K562 (cell line): Measurements from ENCODE around the gene CABP4. TPM values are rescaled to one million over a fixed set of nuclear protein-coding genes. Genes with fewer than 3 reads are reported as not detected.

Source experiments
- BRD4 ChIP-seq: fragments of 200-600 bp; sonication (generic); IDR thresholded peaks from 2 replicates; pipeline ENCODE4 v1.6.1; 2017; ENCODE audit warnings: inconsistent platforms
- DIDO1 ChIP-seq: fragments of 450-650 bp; IDR thresholded peaks from 2 replicates; pipeline ENCODE4 v1.6.1; 2016; ENCODE audit warnings: low read depth, missing biosample characterization, missing genetic modification characterization
- ELF2 ChIP-seq: fragments of 250-450 bp; sonication (Bioruptor Pico); IDR thresholded peaks from 2 replicates; pipeline ENCODE4 v1.5.0; 2021; ENCODE audit warnings: mild to moderate bottlenecking
- ESRRB ChIP-seq: fragments of 250-450 bp; sonication (Bioruptor Pico); IDR thresholded peaks from 2 replicates; pipeline ENCODE4 v1.5.0; 2020; ENCODE audit warnings: mild to moderate bottlenecking, moderate library complexity, borderline replicate concordance
- FOXK2 ChIP-seq, 2 experiments: fragments of 450-650 bp; IDR thresholded peaks in 1 of 2; conservative IDR thresholded peaks in 1 of 2; 2 replicates each; pipeline ENCODE4 v1.6.1; 2016; ENCODE audit warnings: low read depth in 2 of 2, mild to moderate bottlenecking in 1 of 2
- HNRNPUL1 ChIP-seq: fragments of 200-400 bp; formaldehyde crosslinking; IDR thresholded peaks from 2 replicates; pipeline ENCODE4 v1.6.1; 2017; ENCODE audit warnings: low read length
- LARP7 ChIP-seq: fragments of 450-650 bp; IDR thresholded peaks from 2 replicates; pipeline ENCODE4 v1.6.1; 2016
- LCOR ChIP-seq: sonication (generic); formaldehyde crosslinking; IDR thresholded peaks from 2 replicates; pipeline ENCODE4 v1.8.0; 2022; ENCODE audit warnings: mild to moderate bottlenecking, missing genetic modification reagents
- NR4A1 ChIP-seq, 2 experiments: fragments of 250-450 bp in 1 of 2; fragments of 450-650 bp in 1 of 2; sonication (Bioruptor Pico) in 1 of 2; IDR thresholded peaks; 2 replicates each; pipeline versions ENCODE4 v1.4.0 to v1.6.1; 2016 to 2020; ENCODE audit warnings: mild to moderate bottlenecking in 2 of 2, missing compliant biosample characterization in 1 of 2, missing genetic modification characterization in 1 of 2, moderate library complexity in 1 of 2
- RFX5 ChIP-seq: IDR thresholded peaks from 2 replicates; pipeline ENCODE4 v1.6.1; 2011; ENCODE audit warnings: low read depth, mild to moderate bottlenecking, improper control_type of control experiment, low read length
- RNF2 ChIP-seq: sonication (generic); IDR thresholded peaks from 2 replicates; pipeline ENCODE4 v1.6.1; 2016
- SIN3A ChIP-seq, 2 experiments: fragments of 150-350 bp in 1 of 2; IDR thresholded peaks; 2 replicates each; pipeline ENCODE4 v1.6.1; 2011 to 2016; ENCODE audit warnings: borderline replicate concordance in 2 of 2, low read depth in 2 of 2, low read length in 2 of 2, mild to moderate bottlenecking in 2 of 2, moderate library complexity in 2 of 2; ENCODE audit not compliant: control insufficient read depth in 1 of 2
- SP1 ChIP-seq: sonication (generic); formaldehyde crosslinking; IDR thresholded peaks from 2 replicates; pipeline ENCODE4 v1.8.1; 2022; ENCODE audit warnings: mild to moderate bottlenecking, missing genetic modification reagents
- ZNF316 ChIP-seq: fragments of 450-650 bp; IDR thresholded peaks from 2 replicates; pipeline ENCODE4 v1.6.1; 2016
- ZNF436 ChIP-seq: fragments of 250-450, 450-650 bp; sonication (Bioruptor Pico); formaldehyde crosslinking; IDR thresholded peaks from 2 replicates; pipeline ENCODE4 v1.7.0; 2020; ENCODE audit warnings: mild to moderate bottlenecking
- ZNF511 ChIP-seq: sonication (generic); formaldehyde crosslinking; IDR thresholded peaks from 2 replicates; pipeline ENCODE4 v1.8.0; 2022; ENCODE audit warnings: mild to moderate bottlenecking, missing genetic modification reagents
- ZNF639 ChIP-seq, 2 experiments: fragments of 200-800 bp in 1 of 2; sonication (Bioruptor generic) in 1 of 2; sonication (generic) in 1 of 2; formaldehyde crosslinking in 1 of 2; IDR thresholded peaks in 1 of 2; conservative IDR thresholded peaks in 1 of 2; 2 replicates each; pipeline versions ENCODE4 v1.5.0 to v1.6.1; 2016 to 2020; ENCODE audit warnings: missing compliant biosample characterization in 1 of 2, missing genetic modification characterization in 1 of 2, missing genetic modification reagents in 1 of 2
- polyA plus RNA-seq, 8 experiments: library from polyadenylated mRNA; depleted of rRNA in 4 of 8; stranded (reverse) in 5 of 8; unstranded in 3 of 8; fragments of >200 nt; fragmentation: Nextera tagmentation in 2 of 8; fragmentation: Illumina TruSeq in 1 of 8; extraction: Ambion mirVana in 2 of 8; extraction: Trizol in 1 of 8; gene quantifications; 2 replicates each; pipeline versions ENCODE4 v1.2.1 to v1.2.3, GENCODE V29; 2011 to 2014; ENCODE audit warnings: inconsistent platforms in 1 of 8, missing spikeins in 1 of 8
- total RNA-seq, 7 experiments: library from RNA; depleted of rRNA in 6 of 7; stranded (reverse); fragments of >200 nt in 6 of 7; fragmentation: Illumina TruSeq in 2 of 7; extraction: Trizol in 2 of 7; gene quantifications; 2 replicates each; pipeline versions ENCODE4 v1.2.1 to v1.2.3, GENCODE V29; 2011 to 2021; ENCODE audit warnings: low replicate concordance in 1 of 7
- TF ChIP-seq, protein P1 (sequence below): fragments of 250-450 bp; sonication (Bioruptor Pico); IDR thresholded peaks from 2 replicates; pipeline ENCODE4 v1.4.0; 2020; ENCODE audit warnings: mild to moderate bottlenecking, moderate library complexity, borderline replicate concordance
- TF ChIP-seq, protein P2 (sequence below): fragments of 450-650 bp; IDR thresholded peaks from one replicate; pipeline ENCODE4 v1.6.1; 2018; ENCODE audit warnings: mild to moderate bottlenecking, moderate library complexity; ENCODE audit not compliant: partially characterized antibody
- TF ChIP-seq, protein P3 (sequence below): fragments of 250-450 bp; sonication (Bioruptor Pico); IDR thresholded peaks from 2 replicates; pipeline ENCODE4 v1.4.0; 2020; ENCODE audit warnings: borderline replicate concordance

CABP4 gene
- total and polyA plus RNA-seq, 9 of the 15 experiments (the other 6 are each of a cell fraction or from before 2014, with no cell fraction given), result 0.11 TPM; not detected in 8

- TF ChIP-seq, protein P1, sequence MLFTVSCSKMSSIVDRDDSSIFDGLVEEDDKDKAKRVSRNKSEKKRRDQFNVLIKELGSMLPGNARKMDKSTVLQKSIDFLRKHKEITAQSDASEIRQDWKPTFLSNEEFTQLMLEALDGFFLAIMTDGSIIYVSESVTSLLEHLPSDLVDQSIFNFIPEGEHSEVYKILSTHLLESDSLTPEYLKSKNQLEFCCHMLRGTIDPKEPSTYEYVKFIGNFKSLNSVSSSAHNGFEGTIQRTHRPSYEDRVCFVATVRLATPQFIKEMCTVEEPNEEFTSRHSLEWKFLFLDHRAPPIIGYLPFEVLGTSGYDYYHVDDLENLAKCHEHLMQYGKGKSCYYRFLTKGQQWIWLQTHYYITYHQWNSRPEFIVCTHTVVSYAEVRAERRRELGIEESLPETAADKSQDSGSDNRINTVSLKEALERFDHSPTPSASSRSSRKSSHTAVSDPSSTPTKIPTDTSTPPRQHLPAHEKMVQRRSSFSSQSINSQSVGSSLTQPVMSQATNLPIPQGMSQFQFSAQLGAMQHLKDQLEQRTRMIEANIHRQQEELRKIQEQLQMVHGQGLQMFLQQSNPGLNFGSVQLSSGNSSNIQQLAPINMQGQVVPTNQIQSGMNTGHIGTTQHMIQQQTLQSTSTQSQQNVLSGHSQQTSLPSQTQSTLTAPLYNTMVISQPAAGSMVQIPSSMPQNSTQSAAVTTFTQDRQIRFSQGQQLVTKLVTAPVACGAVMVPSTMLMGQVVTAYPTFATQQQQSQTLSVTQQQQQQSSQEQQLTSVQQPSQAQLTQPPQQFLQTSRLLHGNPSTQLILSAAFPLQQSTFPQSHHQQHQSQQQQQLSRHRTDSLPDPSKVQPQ (CRISPR knock-in tag), result no peak
- TF ChIP-seq SP1 (CRISPR knock-in tag) (peak; percentile 76), ZNF436 (CRISPR knock-in tag) (no peak), LCOR (no peak), RFX5 (no peak), SIN3A (IDR thresholded peaks at IDR 0.05; ENCODE audit: borderline replicate concordance in 2 of 2, control insufficient read depth in 1 of 2, low read depth in 2 of 2, low read length in 2 of 2) (peak; percentile 53 to 92; a peak in 3 of 4 replicates), ZNF511 (CRISPR knock-in tag) (no peak), DIDO1 (tag) (no peak), BRD4 (no peak), ZNF316 (no peak), ZNF639 (CRISPR knock-in tag; conservative IDR thresholded peaks at IDR 0.05 in 1 of 2, IDR thresholded peaks at IDR 0.05 in 1 of 2) (0 out of 4 replicates have a peak, but pooled peaks of 1 of the 2 experiments have one; percentile 29), RNF2 (no peak), FOXK2 (conservative IDR thresholded peaks at IDR 0.05 in 1 of 2, IDR thresholded peaks at IDR 0.05 in 1 of 2; ENCODE audit: low read depth in 2 of 2) (no peak), LARP7 (no peak), ESRRB (CRISPR knock-in tag) (no peak), HNRNPUL1 (no peak), NR4A1 (CRISPR knock-in tag; IDR thresholded peaks at IDR 0.05) (no peak), NR4A1 (tag; IDR thresholded peaks at IDR 0.05) (peak; percentile 72; the same call in 1 of the 2 replicates), ELF2 (no peak)
- TF ChIP-seq, protein P2, sequence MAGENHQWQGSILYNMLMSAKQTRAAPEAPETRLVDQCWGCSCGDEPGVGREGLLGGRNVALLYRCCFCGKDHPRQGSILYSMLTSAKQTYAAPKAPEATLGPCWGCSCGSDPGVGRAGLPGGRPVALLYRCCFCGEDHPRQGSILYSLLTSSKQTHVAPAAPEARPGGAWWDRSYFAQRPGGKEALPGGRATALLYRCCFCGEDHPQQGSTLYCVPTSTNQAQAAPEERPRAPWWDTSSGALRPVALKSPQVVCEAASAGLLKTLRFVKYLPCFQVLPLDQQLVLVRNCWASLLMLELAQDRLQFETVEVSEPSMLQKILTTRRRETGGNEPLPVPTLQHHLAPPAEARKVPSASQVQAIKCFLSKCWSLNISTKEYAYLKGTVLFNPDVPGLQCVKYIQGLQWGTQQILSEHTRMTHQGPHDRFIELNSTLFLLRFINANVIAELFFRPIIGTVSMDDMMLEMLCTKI, result no peak
- TF ChIP-seq, protein P3, sequence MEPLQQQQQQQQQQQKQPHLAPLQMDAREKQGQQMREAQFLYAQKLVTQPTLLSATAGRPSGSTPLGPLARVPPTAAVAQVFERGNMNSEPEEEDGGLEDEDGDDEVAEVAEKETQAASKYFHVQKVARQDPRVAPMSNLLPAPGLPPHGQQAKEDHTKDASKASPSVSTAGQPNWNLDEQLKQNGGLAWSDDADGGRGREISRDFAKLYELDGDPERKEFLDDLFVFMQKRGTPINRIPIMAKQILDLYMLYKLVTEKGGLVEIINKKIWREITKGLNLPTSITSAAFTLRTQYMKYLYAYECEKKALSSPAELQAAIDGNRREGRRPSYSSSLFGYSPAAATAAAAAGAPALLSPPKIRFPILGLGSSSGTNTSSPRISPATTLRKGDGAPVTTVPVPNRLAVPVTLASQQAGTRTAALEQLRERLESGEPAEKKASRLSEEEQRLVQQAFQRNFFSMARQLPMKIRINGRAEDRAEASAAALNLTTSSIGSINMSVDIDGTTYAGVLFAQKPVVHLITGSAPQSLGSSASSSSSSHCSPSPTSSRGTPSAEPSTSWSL (CRISPR knock-in tag), result no peak
Observed at GRCh38 chr11:67420646-67421429, 34.3 kb upstream of the CABP4 start (continued).
